Dermis lymphatic vessel endothelial cell (primary cell): Measurements from ENCODE around the gene LTK. TPM values are rescaled to one million over a fixed set of nuclear protein-coding genes. Genes with fewer than 3 reads are reported as not detected.

Experiments used
- total RNA-seq: library from RNA; depleted of rRNA; stranded (reverse); fragments of >200 nt; gene quantifications from 2 replicates; pipeline ENCODE4 v1.2.1, GENCODE V29; 2014

Gene LTK
- total RNA-seq = 0.09 TPM in 1 of 2 replicates, not detected in the other

DNA sequence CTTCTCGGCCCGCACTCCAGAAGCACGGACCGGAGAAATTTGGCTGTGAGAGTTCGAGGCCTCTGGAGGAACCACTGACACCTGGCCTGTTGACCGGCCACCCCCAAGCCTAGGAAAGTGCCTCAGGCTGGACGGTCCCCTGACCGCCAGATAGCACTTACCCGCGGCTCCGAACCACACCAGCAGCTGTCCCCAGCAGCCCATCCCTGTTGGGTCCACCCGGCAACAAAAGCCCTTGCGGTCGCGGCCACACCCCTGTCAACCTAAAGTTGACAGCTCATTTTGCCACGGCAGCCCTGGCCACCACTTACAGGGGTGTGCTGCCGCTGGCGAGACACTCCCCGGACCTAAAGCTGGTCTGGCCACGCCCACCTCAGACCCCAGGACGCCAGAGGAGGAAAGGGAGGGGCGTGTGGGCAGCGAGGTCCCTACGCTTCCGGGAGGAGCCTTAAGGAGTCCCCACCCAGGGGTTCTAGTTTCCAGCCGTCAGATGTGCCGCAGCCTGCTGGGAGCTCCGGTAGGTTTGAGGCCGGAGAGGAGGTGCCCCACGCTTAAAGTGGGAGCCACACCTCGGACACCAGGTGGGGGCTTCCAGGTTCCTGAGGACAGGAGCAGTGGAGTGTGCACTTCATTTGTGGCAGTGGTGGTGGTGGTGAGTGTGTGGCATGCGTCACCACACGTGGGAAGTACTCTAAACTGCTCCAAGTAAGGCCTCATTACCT, at the start of gene LTK:
TSS of gene LTK (minus strand) at position 322 of the 722 bp plus-strand sequence. CDS start at position 204, 118 bp downstream.

DNA sequence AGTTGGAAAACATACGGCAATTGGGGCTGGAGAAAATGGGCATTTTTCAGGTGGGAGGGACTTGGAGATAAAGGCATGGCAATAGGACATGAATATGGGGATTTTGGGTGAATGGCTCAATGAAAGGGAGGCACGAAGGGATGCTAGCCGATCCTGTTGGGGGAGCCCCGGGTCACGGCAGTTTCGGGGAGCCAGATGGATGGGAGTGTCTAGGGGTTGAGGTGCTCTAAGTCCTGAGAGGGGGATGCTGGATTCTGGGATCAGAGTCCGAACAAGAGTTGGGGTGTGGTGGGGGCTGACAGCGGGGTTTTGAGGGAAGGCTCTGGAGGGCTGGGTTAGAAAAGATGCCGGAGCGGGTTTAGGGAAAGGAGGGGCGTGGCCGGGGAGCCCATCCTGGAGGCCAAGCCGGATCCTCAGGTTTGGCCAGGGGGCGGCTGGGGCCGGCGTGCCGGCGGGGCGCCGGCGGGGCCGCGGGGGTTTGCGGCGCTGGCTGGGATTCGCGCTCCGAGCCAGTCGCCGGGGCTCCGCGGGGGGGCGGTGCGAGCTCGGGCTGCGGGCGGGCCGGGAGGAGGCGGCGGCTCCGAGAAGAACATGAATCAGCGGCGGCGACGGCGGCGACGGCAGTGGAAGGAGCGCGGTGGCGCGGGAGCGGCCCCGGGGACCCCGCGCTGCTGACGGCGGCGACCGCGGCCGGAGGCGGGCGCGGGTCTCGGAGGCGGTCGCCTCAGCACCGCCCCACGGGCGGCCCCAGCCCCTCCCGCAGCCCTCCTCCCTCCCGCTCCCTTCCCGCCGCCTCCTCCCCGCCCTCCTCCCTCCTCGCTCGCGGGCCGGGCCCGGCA, 45.0 kb upstream of the LTK start, which contains the start of gene TYRO3:
TSS of gene TYRO3 (plus strand) at position 813 of the 839 bp plus-strand sequence. CDS start 46 bp downstream, outside the sequence.

DNA sequence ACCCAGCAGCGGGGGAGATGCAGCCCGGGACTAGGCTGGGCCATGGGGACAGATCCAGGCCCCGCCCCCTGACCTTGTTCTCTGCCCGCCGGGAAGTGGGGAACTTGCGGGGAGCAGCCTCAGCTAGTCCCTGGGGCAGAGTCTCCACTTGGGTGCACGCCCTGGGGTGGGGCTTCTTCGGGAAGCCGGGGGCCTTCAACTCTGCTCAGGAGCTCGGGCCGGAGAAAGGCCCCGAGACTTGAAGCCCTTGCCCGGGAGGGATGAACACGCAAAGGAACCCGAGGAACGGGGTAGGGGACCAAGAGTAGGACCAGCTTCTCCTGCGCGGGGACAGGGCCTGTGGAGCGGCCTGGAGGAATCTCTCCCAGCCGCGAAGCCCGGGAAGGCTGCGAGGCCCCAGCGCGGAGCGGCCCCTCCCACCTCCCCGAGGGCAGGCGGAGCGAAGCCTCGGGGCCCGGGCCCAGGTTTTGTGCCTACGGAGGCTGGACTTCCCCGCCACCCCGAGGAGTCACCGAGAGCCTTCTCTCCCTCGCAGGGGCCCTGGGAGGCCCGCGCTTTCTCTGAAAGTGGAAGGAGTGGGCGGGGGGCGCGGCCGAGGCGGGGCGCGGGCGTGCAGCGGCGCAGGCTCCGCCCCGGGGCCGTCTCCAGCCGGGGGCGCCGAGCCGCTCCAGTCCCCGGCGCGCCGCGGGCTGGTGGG, 20.3 kb downstream of the LTK start, which contains the start of gene ITPKA:
TSS of gene ITPKA (plus strand) at position 670 of the 697 bp plus-strand sequence. CDS start 54 bp downstream, outside the sequence.

Other genes starting within 250 kb of the LTK start
- 1.4 TPM in 2 replicates for gene OIP5, start 181.2 kb downstream of the LTK start, total RNA-seq
- gene NUSAP1, start 180.9 kb downstream of the LTK start, total RNA-seq = 18.0 and 21.4 TPM in 2 replicates
- 14.4 and 19.3 TPM in 2 replicates for gene NDUFAF1, start 111.3 kb downstream of the LTK start, total RNA-seq
- 13.0 and 18.4 TPM in 2 replicates for gene RTF1, start 96.7 kb downstream of the LTK start, total RNA-seq
- gene ITPKA, start 20.0 kb downstream of the LTK start, total RNA-seq = 0.09 and 0.11 TPM in 2 replicates
- gene RPAP1, start 30.4 kb upstream of the LTK start, total RNA-seq = 7.6 and 11.9 TPM in 2 replicates
- 1.7 and 2.1 TPM in 2 replicates for gene TYRO3, start 45.4 kb upstream of the LTK start, total RNA-seq
- gene MGA, start 146.6 kb upstream of the LTK start, total RNA-seq = 26.7 and 36.9 TPM in 2 replicates